Stimulated activated CD4-positive, alpha-beta T cell treated with anti-CD3 and anti-CD28 coated beads, Interleukin-1b, Interleukin-23, amount 100 ng/mL, for 4 hours (primary cell): ENCODE results near the gene BAIAP2.
"Not testable (repeated sequence)": the region's sequence is repeated elsewhere in the genome, so short reads cannot be mapped to it uniquely, and the experiment has no call there.

Experiments used
- DNase-seq, 2 donors: peaks; one replicate each; pipeline ENCODE4 v3.0.0-alpha.2; 2020; ENCODE audit warnings: low read depth in 2 of 2

Gene BAIAP2

DNA sequence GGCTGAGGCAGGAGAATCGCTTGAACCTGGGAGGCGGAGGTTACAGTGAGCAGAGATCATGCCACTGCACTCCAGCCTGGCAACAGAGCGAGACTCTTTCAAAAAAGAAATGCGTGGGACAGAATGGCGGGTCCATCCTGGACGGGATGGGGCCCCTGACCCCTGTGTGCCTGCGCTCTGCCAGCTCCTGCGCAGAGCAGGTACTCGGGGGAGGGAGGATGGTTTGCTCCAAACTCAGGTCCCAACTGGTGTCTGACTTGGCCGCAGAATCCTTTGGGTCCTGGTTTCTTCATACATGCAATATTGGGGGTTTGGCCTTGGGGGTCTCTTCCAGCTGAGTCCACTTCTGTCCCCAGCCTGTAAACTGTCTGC is 33.0 kb upstream of the BAIAP2 start:
- no peak for DNase-seq

DNA sequence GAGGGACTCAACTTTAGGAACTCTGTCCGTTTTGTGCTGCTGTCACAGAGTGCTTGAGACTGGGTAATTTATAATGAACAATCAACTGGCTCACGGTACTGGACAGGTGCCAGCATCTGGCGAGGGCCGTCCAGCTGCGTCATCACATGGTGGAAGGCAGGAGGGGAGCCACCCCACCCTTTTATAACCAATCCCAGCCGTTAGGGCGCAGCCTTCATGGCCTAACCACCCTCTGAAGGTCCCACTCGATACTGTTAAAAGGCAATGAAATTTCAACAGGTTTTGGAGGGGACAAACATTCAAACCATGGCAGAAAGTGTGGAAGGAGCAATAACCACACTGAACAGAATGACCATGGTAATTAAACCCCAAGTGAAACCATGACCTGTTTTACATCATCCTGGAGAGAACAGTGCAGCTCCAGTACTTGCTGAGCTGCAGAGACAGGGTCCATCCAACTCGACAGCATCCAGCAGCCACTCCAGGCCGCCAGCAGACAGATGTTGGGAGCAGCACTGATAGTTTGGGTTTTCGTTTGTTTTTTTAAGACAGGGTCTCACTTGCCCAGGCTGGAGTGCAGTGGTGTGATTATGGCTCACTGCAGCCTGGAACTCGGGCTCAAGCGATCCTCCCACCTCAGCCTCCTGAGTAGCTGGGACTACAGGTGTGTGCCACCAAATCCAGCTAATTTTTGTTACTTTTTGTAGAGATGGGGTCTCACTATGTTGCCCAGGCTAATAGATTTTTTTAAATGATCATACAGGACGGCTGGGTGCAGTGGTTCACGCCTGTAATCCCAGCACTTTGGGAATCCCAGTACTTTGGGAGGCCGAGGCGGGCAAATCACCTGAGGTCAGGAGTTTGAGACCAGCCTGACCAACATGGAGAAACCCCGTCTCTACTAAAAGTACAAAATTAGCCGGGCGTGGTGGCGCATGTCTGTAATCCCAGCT is 32.3 kb upstream of the BAIAP2 start:
- DNase-seq, result no peak

DNA sequence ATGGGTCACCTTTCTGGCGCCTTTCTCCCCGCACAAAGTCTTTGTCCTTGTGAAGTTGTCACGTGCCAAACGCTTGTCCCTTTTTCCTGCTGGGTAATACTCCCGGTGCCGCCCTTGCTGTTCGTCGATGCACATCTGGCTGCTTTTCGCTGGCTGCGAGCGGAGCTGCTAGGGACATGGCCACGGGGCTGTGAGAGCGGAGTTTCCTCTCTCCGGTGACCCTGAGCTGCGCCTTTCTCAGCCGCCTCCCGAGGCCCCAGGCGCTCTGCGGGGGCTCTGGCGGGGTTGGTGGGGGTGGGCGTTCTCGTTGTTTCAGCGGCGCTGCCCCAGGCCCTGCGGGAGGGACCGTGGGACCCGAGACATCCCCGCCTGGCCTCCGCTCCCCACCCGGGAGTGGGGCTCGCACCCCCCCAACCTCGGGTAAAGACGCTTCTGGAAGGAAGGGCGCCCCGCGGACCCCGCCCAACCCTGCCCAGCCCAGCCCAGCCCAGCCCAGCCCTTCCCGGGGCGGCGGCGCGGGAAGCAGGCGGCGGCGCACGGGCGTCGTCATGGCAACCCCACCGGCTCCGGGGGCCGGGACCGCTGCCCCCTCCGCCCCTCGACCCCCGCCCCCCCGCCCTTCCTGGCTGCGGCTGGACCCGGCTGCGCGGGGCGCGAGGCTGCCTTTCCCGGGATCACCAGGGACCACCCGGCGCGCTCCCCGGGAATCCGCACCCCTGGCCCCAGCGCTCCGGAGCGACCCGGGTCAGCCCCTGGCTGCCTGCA is 31.1 kb upstream of the BAIAP2 start:
- DNase-seq, result no peak

DNA sequence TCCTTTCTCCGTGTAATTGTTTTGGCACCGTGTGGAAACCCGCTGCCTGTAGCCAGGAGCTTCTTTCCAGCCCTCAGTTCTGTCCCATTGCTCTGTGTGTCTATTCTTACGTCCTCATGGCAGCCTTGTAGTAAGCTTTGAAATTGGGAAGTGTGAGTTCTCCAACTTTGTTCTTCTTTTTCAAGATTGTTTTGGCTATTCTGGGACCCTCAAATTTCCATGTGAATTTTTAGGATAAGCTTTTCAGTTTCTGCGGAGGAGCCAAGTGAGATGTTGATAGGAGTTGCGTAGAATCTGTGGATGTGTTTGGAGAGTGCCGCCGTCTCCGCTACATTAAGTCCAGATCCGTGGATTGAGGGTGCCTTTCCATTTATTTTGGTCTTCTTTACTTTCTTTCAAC is 28.1 kb upstream of the BAIAP2 start:
- DNase-seq, result no peak

DNA sequence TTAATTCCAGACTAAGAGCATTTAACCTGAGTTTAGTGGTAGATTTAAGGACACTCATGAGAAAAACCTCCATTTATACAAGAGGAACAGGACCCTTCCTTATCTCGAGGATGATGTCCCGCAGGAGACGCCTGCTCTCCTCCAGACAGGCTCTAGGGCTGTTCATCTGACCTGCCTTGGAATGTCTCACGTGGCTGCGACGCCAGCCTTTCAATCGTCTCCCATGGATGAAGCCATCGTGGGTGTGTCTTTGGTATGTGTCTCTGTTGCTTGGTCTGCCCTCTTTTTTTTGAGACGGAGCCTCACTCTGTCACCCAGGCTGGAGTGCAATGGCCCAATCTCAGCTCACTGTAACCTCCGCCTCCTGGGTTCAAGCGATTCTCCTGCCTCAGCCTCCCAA is 26.8 kb upstream of the BAIAP2 start:
- no peak for DNase-seq

DNA sequence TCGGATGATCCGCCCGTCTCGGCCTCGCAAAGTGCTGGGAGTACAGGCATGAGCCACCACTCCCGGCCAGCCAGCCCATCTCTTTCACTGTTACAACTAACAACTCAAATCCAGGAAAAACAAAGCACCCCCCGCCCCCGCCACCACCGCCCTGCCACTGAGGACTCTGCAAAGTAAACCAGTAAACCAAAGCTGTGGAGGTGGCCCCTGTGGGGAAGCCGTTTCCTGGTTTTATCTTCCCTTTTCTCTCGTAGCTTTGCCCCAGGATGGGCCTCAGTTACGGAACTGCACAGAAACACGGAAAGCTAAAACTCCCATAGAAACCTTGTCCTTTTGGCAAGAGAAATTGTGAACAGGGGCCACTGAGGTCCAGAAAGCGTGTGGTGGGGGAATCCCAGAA is 25.8 kb upstream of the BAIAP2 start:
- no peak for DNase-seq

DNA sequence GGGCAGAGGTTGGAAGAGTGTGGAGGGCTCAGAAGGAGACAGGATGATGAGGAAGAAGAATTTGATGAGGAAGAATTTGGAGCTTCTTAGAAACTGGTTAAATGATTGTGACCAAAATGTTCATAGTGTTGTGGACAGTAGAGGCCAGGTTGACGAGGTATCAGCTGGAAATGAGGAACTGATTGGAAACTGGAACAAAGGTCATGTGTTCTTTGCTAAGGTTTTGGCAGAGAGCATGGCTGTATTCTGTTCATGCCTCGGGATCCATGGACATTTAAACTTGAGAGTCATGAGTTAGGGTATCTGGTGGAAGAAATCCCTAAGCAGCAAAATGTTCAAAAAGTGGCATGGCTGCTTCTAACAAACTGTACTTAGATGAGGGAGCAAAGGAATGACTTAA is 24.0 kb upstream of the BAIAP2 start:
- no peak for DNase-seq

DNA sequence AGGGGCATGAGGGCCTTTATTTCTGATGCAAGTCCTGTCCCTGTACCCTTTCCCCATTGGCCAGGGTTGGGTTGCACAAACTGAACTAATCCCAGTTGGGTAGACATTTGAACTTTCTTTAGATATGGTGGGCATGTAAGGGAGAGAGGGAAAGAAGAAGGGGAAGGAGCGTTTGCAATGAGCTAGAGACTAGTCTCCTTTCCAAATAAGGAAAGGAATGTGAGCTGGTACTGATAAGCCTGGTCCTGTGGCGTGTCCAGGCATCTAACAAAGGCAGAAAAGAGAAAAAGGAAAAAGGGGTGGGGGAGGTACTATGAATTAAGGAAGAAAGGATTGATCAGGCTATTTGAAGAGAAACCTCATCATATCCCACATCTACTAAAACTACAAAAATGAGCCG is 23.0 kb upstream of the BAIAP2 start:
- DNase-seq, result no peak

DNA sequence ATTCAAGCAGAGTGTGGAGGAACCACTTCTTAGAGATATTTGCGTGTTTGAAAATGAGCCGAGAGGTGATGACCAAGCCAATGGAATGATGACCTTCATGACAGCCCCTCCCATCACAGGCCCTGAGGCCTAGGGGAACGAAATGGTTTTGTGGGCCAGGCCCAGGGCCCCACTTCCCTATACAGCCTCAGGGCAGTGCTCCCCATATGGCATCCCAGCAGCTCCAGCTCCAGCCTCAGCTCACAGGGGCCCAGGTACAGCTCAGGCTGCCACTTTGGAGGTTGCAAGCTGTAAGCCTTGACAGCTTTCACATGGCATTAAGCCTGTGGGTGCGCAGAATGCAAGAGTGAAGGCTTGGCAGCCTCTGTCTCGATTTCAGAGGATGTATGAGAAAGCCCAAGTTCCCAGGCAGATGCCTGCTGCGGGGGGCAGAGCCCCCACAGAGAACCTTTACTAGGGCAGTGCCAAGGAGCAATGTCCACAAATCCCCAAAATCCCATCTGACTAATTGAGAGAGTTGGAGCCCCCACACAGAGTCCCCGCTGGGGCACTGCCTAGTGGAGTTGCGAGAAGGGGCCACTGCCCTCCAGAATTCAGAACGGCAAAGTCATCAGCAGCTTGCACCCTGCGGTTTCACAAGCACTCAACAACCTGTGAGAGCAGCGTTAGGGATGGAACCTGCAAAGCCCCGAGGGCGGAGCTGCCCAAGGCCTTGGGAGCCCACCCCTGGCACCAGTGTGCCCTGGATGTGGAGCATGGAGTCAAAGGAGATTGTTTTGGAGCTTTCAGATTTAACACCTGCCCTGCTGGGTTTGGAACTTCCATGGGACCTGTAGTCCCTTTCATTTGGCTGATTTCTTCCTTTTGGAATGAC is 22.1 kb upstream of the BAIAP2 start:
- DNase-seq, result no peak

DNA sequence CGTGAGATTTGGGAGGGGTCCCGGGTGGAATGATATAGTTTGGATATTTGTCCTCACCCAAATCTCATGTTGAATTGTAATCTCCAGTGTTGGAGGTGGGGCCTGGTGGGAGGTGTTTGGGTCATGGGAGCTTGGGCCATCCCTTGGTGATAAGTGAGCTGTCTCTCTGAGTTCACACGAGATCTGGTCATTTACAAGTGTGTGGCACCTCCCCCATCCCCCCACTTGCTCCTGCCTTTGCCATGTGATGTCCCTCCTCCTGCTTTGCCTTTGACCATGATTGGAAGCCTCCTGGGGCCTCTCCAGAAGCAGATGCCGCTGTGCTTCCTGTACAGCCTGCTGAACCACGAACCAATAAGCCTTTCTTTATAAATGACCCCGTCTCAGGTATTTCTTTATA is 21.3 kb upstream of the BAIAP2 start:
- DNase-seq, result no peak

DNA sequence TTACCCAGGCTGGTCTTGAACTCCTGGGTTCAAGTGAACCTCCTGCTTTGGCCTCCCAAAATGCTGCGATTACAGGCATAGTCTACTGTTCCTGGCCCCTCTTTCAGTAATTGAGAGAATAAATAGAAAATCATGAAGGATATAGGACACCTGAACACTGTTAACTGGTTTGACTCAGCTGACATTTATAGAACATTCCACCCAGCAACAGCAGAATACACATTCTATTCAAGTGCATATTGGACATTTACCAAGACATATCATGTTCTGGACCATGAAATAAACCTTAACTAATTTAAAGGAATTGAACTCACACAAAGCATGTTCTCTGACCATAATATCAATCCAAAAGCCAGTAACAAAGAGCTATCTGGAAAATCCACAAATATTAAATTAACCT is 19.8 kb upstream of the BAIAP2 start:
- no peak for DNase-seq

DNA sequence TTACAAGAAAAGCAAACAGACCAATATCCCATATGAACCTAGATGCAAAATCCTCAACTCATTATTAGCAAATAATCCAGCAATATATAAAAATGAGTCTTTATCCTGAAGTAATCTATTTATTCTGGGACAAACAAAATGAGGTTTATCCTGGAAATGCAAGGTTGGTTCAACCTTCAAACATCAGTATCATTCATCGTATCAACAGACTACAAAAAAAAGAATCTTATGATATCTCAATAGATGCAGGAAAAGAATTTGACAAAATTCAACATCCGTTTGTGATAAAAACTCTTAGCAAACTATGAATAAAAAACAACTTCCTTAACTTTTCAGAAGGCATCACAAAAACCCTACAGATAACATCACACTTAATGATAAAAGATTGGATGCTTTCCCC is 18.4 kb upstream of the BAIAP2 start:
- DNase-seq, result no peak

DNA sequence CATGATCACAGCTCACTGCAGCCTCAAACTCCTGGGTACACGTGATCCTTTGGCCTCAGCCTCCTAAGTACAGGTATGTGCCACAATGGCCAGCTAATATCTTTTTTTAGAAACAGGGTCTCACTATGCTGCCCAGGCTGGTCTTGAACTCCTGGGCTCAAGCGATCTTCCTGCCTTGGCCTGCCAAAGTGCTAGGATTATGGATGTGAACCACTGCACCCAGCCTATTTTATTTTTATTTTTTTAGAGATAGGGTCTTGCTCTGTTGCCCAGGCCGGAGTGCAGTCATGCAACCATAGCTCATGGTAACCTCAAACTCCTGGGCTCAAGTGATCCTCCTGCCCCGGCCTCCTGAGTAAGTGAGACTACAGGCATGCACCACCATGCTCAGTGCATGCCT is 17.6 kb upstream of the BAIAP2 start:
- DNase-seq, result not testable (repeated sequence)

DNA sequence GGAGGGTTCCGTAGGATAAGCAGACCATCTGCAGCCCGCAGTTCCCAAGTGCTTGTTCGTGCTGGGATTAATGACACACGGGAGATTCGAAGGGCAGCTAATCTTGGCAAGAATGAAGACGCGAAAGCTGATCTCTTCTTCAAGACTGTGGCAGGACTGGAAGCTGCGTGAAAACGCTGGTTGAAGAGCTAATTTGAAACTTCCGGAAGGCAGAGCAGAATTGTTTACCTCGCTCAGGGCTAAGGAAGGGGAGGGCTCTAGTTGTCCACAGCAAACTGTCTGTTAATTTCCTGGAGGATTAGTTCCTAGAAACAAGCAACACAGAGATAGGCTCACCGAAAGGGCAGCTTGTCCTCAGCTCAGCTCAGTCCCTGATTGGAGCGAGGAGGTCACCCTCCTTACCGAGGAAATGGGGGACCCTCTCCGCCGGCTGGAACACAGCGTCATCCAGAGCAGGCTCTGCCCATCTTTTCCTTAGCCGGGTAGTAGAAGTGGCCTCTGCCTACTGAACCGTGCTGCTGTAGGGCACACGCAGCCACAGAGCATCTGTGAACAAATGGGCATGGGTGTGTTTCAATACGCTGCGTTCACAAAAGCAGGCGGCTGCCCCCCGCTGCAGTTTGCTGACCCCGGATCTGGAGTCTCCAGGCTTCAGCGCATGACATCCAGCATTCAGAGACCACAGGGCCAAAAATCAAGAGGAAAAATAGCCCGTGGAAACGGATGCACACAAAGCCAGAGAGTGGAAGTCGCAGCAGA is 16.7 kb upstream of the BAIAP2 start:
- DNase-seq, result no peak

DNA sequence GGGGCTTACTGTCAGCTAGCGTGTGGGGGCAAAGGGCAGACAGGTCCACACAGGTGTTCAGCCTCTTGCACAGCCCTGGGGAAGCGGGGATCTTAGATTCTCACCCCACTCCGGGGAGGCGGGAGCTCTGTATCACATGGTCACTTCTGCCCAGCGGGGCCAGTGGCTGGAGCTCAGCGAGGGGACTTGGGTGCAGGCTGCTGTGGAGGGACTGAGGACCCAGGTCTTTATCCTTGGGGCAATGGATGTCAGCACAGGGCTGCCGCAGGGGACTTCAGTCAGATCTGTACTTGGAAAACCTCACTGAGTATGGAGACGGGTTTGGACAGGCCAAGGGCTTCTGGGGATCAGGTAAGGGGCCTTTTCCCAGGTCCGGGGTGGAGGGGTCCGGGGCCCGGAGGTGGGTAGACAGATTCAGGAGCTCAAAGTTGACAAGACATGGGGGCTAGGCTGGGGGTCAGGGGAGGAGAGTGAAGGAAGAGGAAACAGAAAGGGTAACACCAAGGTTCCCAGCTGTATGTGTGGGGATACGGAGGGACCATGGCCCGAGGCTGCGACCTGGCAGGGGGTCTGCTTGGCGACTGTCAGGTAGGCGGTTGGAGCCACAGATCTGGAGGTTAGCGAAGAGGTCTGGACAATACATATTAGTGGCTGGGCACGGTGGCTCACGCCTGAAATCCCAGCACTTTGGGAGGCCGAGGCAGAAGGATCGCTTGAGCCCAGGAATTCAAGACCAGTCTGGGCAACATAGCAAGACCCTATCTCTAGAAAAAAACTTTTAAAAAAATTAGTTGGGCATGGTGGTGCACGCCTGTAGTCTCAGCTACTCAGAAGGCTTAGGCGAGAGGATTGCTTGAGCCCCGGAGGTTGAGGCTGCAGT is 15.1 kb upstream of the BAIAP2 start:
- no peak for DNase-seq

DNA sequence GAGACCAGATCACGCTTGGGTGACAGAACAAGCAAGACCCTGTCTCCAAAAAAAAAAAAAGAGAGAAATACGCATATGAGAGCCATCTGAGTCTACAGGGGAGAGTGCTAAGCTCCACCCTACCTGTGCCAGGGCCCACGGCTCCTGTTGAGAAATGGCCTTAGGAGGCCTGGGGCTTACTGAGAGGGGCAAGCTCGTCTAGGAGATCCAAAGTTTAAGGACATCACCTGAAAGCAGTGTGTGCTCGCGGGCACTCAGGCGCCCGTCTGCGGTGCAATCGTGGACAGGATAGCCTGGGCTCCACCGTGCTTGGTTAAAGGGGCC is 14.5 kb upstream of the BAIAP2 start:
- DNase-seq, result no peak

DNA sequence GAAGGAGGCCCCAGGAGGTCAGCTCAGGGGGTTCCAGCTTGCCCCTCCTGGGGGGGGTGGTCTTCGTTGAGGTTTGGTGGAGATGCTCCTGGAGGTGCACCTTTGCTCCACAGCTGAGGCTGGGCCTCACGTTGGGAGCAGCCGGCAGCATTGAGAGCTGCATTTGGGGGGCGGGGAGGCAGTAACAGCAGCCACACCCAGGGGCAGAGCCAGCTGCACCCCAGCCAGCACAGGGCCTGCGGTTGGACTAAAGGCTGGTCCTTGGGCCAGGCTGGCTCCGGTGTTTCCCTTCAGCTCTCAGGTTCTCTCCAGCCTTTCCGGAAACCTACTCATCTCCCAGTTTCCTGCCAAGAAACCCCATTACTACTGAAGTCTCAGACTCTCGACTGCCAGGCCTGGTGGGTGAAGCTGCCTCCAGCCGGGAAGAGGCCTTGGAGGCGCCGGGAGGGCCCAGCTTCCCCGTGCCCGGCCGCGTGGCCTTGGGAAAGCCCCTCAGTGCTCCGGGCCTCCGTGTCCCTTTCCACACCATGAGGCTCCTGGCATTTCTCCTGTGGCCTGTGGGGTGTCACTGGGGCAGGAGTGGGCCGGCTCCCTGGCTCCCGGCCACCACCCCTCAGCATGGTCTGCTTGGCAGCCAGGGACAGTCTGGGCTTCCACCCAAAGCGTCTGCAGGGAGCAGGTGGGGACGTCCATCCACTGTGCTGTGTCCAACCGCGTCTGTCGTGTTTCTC is 14.0 kb upstream of the BAIAP2 start:
- no peak for DNase-seq

DNA sequence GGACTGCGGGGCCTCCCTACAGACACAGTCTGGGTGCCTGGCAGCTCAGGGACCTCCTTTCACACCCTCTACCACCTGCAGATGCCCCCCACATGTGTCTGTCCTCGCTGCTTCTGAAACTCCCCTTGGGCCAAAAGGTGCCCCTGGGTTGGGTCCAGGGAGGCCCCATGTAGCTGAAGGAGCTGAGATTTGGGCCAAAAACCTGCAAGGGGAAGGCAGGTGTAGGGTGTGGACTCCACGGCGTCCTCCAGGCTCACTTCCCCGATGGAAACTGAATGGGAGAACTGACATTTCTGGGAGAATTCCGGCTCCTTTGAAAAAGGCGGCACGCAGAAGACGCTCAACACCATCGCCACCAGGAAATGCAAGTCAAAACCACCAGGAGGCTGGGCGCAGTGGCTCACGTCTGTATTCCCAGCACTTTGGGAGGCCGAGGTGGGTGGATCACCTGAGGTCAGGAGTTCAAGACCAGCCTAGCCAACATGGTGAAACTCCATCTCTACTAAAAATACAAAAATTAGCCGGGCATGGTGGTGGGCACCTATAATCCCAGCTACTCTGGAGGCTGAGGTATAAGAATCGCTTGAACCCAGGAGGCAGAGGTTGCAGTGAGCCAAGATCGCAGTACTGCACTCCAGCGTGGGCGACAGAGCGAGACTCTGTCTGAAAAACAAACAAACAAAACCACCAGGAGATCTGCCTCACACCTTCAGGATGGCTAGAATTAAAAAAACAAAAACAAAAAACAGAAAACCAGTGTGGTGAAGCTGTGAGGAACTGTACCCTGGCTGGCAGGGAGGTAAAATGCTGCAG is 13.2 kb upstream of the BAIAP2 start:
- no peak for DNase-seq

DNA sequence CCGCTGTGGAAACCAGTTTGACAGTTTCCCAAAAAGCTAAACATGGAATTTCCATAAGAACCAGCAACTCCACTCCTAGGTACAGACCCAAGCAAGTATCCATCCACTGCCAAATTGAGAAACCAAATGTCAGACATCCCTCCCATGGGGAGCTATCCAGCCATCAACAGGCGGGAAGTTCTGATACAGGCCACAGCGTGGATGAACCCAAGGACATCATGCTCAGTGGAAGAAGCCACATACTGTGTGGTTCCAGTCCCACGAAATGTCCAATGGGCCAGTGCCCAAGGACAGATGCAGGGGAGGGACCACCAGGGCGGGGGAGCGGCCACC is 12.6 kb upstream of the BAIAP2 start:
- no peak for DNase-seq
